ENCODE measurements around the gene PFDN2. TPM values are rescaled to one million over a fixed set of nuclear protein-coding genes. Genes with fewer than 3 reads are reported as not detected.

PFDN2 gene
- total RNA-seq, 2 experiments from 2014 or later = 76.6 to 78.8 TPM

GRCh38 chr1:161085165-161085564 lies 32.7 kb downstream of the PFDN2 start:
- Mint-ChIP-seq H3K4me3 (no peak overlapping the region), H3K4me1 (peaks cover 4% of the 10 kb centered on the region), H3K27me3 (no peaks in the 10 kb centered on the region), H3K36me3 (ENCODE audit: low read depth) (no peaks in the 10 kb centered on the region), H3K27ac (no peak overlapping the region), H3K9me3 (no peaks in the 10 kb centered on the region)
- DNase-seq = no peak
- ChIA-PET POLR2A (interaction anchor here (0.7 to 4.4 kb wide), 5 partner anchors 9 to 500 kb away, joined by 3 to 16 read pairs (median 3); partner anchors contain the start of genes ARHGAP30, B4GALT3 and USF1), CTCF (interaction anchor here (2.4 to 3.6 kb wide), 2 partner anchors 12 to 15 kb away, joined by 7 to 21 read pairs; partner anchors contain the start of gene ARHGAP30)

- no peak for DNase-seq
- ChIA-PET CTCF (interaction anchor here (2.4 to 3.6 kb wide), 2 partner anchors 12 to 14 kb away, joined by 7 to 21 read pairs; partner anchors contain the start of gene ARHGAP30), POLR2A (interaction anchor here (1.2 to 4.4 kb wide), 3 partner anchors 14 to 93 kb away, joined by 3 to 16 read pairs (median 7); partner anchors contain the start of genes ARHGAP30, B4GALT3 and USF1)
- no peak overlapping the region for H3K4me3 Mint-ChIP-seq
- no peak overlapping the region for H3K27ac Mint-ChIP-seq
- H3K36me3 Mint-ChIP-seq (ENCODE audit: low read depth) = no peaks in the 10 kb centered on the region
- H3K27me3 Mint-ChIP-seq = no peaks in the 10 kb centered on the region
- peaks cover 8% of the 10 kb centered on the region for H3K4me1 Mint-ChIP-seq
- H3K9me3 Mint-ChIP-seq = no peaks in the 10 kb centered on the region
Observed at GRCh38 chr1:161084597-161084988, 33.2 kb downstream of the PFDN2 start.

DNA sequence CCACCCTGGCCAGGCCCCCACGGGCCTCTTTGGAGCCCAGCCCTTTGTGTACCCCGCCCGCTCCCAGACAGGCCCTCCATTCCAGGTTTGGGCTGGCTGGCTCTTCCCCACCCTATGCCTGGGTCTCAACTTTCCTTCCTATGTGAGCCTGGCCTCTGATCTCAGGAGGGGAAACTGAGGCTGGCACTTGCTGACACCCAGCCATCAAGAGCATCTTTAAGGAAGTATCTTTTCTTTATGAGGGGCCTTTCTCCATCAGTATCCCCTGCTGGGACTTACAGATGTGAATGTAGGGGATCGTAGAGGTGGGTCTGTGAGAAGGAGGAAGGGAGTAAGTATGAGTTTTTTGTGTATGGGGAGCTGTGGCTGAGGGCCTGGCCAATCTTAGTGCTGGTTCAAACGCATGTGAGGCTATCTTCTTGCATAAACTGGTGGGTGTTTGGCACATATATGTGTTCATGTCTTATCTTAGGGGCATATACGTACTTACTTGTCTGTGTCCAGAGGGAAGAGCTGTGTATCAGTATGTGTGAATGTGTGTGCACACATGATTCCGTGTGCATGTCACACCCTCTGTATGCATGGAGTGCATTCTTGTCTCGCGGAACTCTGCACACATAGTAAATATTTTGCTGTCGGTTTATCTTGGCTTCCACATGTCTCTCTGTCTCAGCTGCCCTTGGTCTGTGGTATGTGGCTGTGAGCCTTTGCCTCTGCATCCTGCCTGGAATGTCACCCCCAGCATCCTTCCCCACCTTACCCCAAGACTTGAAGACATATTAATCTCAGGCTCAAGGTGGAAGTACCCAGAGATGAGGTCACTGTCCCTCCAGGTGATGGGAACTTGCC lies 33.9 kb downstream of the PFDN2 start:
- H3K4me1 Mint-ChIP-seq = peaks cover 10% of the 10 kb centered on the region
- H3K27ac Mint-ChIP-seq = no peak overlapping the region
- H3K4me3 Mint-ChIP-seq = no peak overlapping the region
- H3K36me3 Mint-ChIP-seq (ENCODE audit: low read depth) = no peaks in the 10 kb centered on the region
- peaks cover 2% of the 10 kb centered on the region for H3K27me3 Mint-ChIP-seq
- ChIA-PET POLR2A (interaction anchor here (1.2 to 4.4 kb wide), 3 partner anchors 14 to 94 kb away, joined by 3 to 16 read pairs (median 7); partner anchors contain the start of genes ARHGAP30, B4GALT3 and USF1), CTCF (interaction anchor here (3.6 kb wide), 1 partner anchor 13 kb away, joined by 21 read pairs; no protein-coding TSS in a partner anchor)
- no peak for DNase-seq
- H3K9me3 Mint-ChIP-seq = no peaks in the 10 kb centered on the region

DNA sequence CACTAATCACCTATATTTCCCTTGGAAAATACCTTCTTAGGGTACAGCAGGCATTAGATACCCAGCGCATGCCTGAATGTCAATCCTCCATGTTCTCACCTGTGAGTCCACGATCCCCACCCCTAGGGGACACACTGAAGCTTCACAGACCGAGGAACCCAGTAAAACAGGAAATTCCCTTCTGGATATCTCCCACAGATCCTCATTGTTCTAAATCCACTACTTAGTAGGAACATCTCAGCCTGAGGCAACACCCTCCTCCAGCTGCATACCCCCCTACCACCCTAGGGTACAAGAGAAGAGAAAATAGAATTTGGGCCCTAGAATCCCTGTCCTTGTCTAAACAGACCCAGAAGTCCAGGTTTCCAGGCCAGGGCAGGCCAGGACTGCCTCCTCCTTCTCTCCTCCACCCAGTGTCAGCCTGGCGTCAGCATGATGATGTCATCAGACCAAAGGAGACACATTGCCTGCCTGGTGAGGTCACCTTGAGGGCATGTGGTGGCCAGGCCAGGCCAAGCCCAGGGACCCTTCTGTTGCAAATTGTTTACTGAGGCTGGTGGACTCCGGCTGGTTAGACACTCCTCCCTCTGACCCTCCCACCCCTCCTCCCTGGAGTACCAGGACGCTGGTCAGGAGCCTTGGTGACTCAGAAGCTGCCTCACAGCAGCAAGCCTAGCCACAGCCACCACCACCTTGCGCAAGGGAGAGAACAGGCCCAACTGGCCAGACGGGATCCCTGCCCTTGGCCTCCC lies 34.7 kb downstream of the PFDN2 start:
- Mint-ChIP-seq H3K4me1 (peaks cover 11% of the 10 kb centered on the region), H3K36me3 (ENCODE audit: low read depth) (no peaks in the 10 kb centered on the region), H3K27me3 (peaks cover 2% of the 10 kb centered on the region), H3K4me3 (no peak overlapping the region), H3K27ac (no peak overlapping the region), H3K9me3 (no peaks in the 10 kb centered on the region)
- no peak for DNase-seq
- CTCF ChIA-PET = interaction anchor here (1.0 to 3.6 kb wide), 2 partner anchors 12 to 14 kb away, joined by 3 to 21 read pairs; no protein-coding TSS in a partner anchor
- POLR2A ChIA-PET = interaction anchor here (1.0 to 2.5 kb wide), 2 partner anchors 13 kb away, joined by 4 to 7 read pairs; partner anchors contain the start of gene ARHGAP30

DNA sequence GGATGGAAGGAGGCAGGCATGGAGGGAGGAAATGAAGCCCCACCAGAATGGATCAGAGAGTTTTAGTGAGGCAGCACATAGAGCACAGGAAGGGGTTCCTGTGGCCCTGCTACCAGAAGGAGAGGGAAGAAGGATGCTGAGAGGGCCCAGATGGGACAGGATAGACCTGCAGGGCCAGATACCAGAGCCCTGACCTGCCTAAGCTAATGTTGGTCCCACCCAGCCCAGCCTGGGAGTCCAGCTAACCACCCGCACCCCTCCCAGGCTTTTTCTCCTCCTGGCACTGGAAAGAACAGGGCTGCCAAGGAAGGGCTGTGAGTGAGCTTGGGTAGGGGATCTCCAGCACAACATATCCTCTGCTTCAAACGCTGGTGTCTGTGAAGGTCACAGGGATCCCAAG lies 35.4 kb downstream of the PFDN2 start:
- H3K36me3 Mint-ChIP-seq (ENCODE audit: low read depth) = no peaks in the 10 kb centered on the region
- no peaks in the 10 kb centered on the region for H3K9me3 Mint-ChIP-seq
- no peak overlapping the region for H3K4me3 Mint-ChIP-seq
- peaks cover 11% of the 10 kb centered on the region for H3K4me1 Mint-ChIP-seq
- H3K27me3 Mint-ChIP-seq = peaks cover 2% of the 10 kb centered on the region
- DNase-seq = no peak
- POLR2A ChIA-PET = interaction anchor here (1.0 kb wide), 1 partner anchor 12 kb away, joined by 4 read pairs; the partner anchor contains the start of gene ARHGAP30
- no peak overlapping the region for H3K27ac Mint-ChIP-seq
- CTCF ChIA-PET = interaction anchor here (1.0 kb wide), 1 partner anchor 11 kb away, joined by 3 read pairs; no protein-coding TSS in a partner anchor

- DNase-seq = no peak
- CTCF ChIA-PET = interaction anchor here (0.5 to 1.3 kb wide), 2 partner anchors 10 to 532 kb away, joined by 4 to 5 read pairs; no protein-coding TSS in a partner anchor
- peaks cover 2% of the 10 kb centered on the region for H3K27me3 Mint-ChIP-seq
- no peak overlapping the region for H3K4me3 Mint-ChIP-seq
- no peak overlapping the region for H3K27ac Mint-ChIP-seq
- no peaks in the 10 kb centered on the region for H3K9me3 Mint-ChIP-seq
- H3K36me3 Mint-ChIP-seq (ENCODE audit: low read depth) = no peaks in the 10 kb centered on the region
- peaks cover 11% of the 10 kb centered on the region for H3K4me1 Mint-ChIP-seq
- POLR2A ChIA-PET = interaction anchor here (3.1 kb wide), 1 partner anchor 11 kb away, joined by 17 read pairs; the partner anchor contains the start of gene ARHGAP30
Observed at GRCh38 chr1:161081519-161081918, 36.3 kb downstream of the PFDN2 start.

GRCh38 chr1:161080441-161081405 lies 37.1 kb downstream of the PFDN2 start:
- no peaks in the 10 kb centered on the region for H3K36me3 Mint-ChIP-seq (ENCODE audit: low read depth)
- no peak overlapping the region for H3K27ac Mint-ChIP-seq
- peaks cover 13% of the 10 kb centered on the region for H3K4me1 Mint-ChIP-seq
- H3K27me3 Mint-ChIP-seq = peaks cover 2% of the 10 kb centered on the region
- H3K9me3 Mint-ChIP-seq = no peaks in the 10 kb centered on the region
- no peak overlapping the region for H3K4me3 Mint-ChIP-seq
- DNase-seq = no peak
- POLR2A ChIA-PET = interaction anchor here (1.1 to 3.1 kb wide), 2 partner anchors 11 to 13 kb away, joined by 4 to 17 read pairs; partner anchors contain the start of gene ARHGAP30
- CTCF ChIA-PET = interaction anchor here (1.3 to 2.3 kb wide), 3 partner anchors 9 to 16 kb away, joined by 4 to 13 read pairs (median 4); partner anchors contain the start of genes ARHGAP30 and KLHDC9

DNA sequence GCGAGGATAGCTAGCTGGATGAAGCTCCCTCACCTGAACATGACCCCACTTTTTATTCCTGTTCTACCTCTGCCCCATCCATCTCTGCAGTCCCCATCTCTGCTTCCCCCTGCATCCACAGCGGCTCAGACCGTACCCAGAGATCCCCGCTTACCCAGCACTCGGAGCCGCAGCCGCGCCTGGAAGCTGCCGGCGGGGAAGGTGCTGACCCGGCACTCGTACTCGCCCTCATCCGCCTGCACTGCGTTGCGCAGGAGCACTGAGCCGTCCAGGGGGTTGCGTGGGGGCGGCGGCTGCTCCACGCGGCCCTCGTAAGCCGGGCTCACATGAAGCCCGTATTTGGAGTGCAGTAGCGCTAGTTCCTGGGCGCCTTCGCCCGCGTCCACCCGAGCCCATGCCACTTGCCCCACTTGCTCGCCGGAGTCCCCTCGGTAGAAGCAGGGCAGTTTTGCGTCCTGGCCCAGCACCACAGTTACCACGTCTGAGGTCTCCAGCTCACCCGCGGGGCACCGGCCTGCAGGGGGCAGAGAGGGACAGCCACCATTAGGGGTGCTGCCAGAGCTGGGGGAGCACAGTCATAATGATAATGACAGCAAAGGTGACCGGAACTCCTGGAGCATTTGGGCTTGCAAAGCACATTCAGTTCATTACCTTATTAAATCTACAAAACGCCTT lies 38.3 kb downstream of the PFDN2 start:
- ChIA-PET CTCF (interaction anchor here (1.0 to 2.3 kb wide), 3 partner anchors 9 to 18 kb away, joined by 3 to 13 read pairs (median 4); partner anchors contain the start of genes ARHGAP30 and KLHDC9), POLR2A (interaction anchor here (1.1 to 3.1 kb wide), 2 partner anchors 9 to 11 kb away, joined by 4 to 17 read pairs; partner anchors contain the start of gene ARHGAP30)
- Mint-ChIP-seq H3K4me1 (peaks cover 13% of the 10 kb centered on the region), H3K4me3 (no peak overlapping the region), H3K27me3 (peaks cover 2% of the 10 kb centered on the region), H3K36me3 (ENCODE audit: low read depth) (no peaks in the 10 kb centered on the region), H3K27ac (no peak overlapping the region), H3K9me3 (no peaks in the 10 kb centered on the region)
- no peak for DNase-seq

GRCh38 chr1:161077426-161077825 lies 40.4 kb downstream of the PFDN2 start:
- Mint-ChIP-seq H3K9me3 (no peaks in the 10 kb centered on the region), H3K36me3 (ENCODE audit: low read depth) (no peaks in the 10 kb centered on the region), H3K27ac (no peak overlapping the region), H3K4me1 (peaks cover 18% of the 10 kb centered on the region), H3K27me3 (peaks cover 2% of the 10 kb centered on the region), H3K4me3 (no peak overlapping the region)
- ChIA-PET POLR2A (interaction anchor here (1.1 kb wide), 1 partner anchor 32 kb away, joined by 3 read pairs; the partner anchor contains the start of gene USF1), CTCF (no interaction called here)
- no peak for DNase-seq

DNA sequence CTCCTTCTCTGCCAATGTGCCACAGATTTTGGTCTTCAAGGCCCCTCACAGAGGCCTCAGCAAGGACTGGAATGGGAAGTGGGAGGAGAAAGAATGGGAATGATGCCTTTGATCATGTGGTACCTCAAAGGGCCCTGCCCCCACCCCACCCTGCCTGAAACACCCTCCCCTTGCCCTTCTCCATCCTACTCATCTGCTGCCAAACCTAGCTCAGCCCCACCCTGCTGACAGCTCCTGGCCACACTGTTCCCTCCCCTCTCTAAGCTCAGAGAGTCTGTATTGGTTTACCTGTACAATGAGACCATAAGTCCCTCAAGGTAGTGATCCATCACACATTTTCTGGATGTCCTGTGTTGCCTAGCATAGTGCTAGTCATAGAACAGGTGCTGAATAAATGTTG lies 41.4 kb downstream of the PFDN2 start:
- Mint-ChIP-seq H3K9me3 (no peaks in the 10 kb centered on the region), H3K4me1 (peaks cover 26% of the 10 kb centered on the region), H3K27ac (no peak overlapping the region), H3K36me3 (ENCODE audit: low read depth) (no peaks in the 10 kb centered on the region), H3K27me3 (peaks cover 2% of the 10 kb centered on the region), H3K4me3 (no peak overlapping the region)
- DNase-seq = no peak
- CTCF ChIA-PET = interaction anchor here (11.4 kb wide), 1 partner anchor 20 kb away, joined by 128 read pairs; the partner anchor contains the start of gene KLHDC9
- POLR2A ChIA-PET = interaction anchor here (0.5 to 1.1 kb wide), 2 partner anchors 27 to 31 kb away, joined by 3 to 5 read pairs; partner anchors contain the start of gene USF1

Measured in activated CD4-positive, alpha-beta memory T cell treated with anti-CD3 and anti-CD28 coated beads, Interleukin-2, amount 10 ng/mL, durations not matched to agents 7 days and 5 days (primary cell).